ENCODE results near the gene AK3.
"Not testable (repeated sequence)": the region's sequence is repeated elsewhere in the genome, so short reads cannot be mapped to it uniquely, and the experiment has no call there.

The AK3 gene

DNA sequence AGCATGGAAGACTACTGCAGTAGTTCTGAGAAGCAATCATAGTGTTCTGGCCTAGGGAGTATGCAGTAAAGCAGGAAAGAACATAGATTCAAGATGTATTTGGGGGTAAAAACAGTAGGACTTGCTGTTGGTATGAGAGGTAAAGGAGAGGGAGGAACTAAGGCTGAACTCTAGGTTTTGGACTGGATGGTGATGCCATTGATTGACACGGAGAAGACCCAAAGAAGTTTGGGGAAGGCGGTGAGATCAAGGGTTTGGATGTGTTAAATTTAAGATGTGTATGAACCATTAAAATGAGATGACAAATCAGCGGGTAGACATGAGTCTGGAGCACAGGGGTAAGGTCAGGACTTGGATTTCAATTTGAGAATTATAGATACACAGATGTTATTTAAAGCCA lies 63.6 kb downstream of the AK3 start:
- Histone ChIP-seq H3K4me3 (no peak overlapping the region), H3K27ac (no peak overlapping the region)

GRCh38 chr9:4674783-4675182 lies 66.2 kb downstream of the AK3 start:
- no peak overlapping the region for H3K4me3 ChIP-seq
- H3K27ac ChIP-seq: peak overlapping the region in 5 of 21 experiments; percentile 22 to 55 (median 26)

DNA sequence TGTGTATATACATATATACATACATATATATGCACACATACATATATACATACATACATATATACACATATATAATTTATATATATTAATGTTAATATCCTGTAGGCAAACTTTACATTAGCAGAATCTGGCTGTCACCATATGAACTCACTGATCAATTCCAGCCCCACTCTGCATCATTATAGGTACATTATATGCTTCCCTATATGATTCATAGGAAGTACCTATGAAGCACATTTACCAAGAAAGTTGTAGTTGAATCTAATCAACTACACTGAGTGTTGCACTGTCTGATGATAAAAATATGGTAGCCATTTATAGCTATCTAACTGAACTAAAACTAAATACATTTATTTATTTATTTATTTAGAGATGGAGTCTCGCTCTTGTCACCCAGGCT lies 69.3 kb downstream of the AK3 start:
- Histone ChIP-seq H3K27ac (no peak overlapping the region), H3K4me3 (no peak overlapping the region)

- H3K27ac ChIP-seq: no peak overlapping the region
- H3K4me3 ChIP-seq: no peak overlapping the region
These were observed 70.4 kb downstream of the AK3 start for GRCh38 chr9:4670591-4670990.

- H3K27ac ChIP-seq: no peak overlapping the region
- H3K4me3 ChIP-seq: no peak overlapping the region
These were observed 71.1 kb downstream of the AK3 start for GRCh38 chr9:4669890-4670289.

- Histone ChIP-seq H3K4me3 (no peak overlapping the region), H3K27ac (no peak overlapping the region)
These were observed 72.4 kb downstream of the AK3 start for GRCh38 chr9:4668604-4669003.

DNA sequence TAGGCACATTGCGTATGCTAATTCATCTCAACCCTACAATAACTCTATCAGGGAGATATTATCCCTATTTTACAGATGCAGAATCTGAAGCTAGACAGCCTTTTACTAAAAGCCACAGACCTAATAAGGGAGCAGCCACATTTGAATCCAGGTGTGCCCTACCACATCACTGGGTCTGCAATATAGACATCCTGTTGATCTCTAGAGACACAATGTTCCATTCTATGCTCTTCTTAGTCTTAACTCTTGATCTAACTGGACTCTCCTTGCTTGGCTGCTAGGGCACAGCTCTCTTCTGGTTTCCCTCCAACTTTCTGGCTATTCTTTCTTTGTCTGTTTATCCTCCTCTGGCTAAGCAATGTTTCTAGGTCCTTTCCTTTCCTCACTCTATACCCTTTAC lies 73.3 kb downstream of the AK3 start:
- H3K4me3 ChIP-seq: no peak overlapping the region
- no peak overlapping the region for H3K27ac ChIP-seq

GRCh38 chr9:4666042-4666699 lies 74.8 kb downstream of the AK3 start, which contains the start of gene SPATA6L:
TSS of gene SPATA6L (minus strand) at chr9:4666480. CDS start at chr9:4666250, 230 bp downstream.
- Histone ChIP-seq H3K4me3 (peak within 1 kb of the TSS; percentile 22 to 52 (median 37)), H3K27ac (peak within 1 kb of the TSS in 16 of 21 experiments; percentile 7 to 87 (median 66))

DNA sequence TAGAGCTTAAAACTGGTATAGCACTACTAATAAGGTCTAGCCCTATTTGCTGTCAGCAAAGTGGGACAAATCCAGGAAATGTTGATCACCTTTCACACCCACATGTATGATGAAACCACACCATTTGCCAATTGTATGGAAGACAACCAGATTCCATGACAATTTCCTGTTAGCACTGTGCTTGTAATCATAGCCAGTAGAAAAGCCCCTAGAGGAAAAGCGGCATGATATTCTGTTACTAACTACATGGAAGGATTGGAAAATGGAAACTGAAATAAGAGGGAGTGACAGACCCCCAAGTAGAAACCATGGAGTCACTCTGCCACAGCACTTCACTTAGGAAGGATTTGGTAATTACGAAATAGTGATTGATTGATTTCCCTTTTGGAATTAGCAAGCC lies 75.6 kb downstream of the AK3 start:
- H3K27ac ChIP-seq: peak overlapping the region in 10 of 21 experiments; percentile 10 to 87 (median 74)
- peak overlapping the region in 2 of 7 experiments; percentile 45 to 52 for H3K4me3 ChIP-seq

DNA sequence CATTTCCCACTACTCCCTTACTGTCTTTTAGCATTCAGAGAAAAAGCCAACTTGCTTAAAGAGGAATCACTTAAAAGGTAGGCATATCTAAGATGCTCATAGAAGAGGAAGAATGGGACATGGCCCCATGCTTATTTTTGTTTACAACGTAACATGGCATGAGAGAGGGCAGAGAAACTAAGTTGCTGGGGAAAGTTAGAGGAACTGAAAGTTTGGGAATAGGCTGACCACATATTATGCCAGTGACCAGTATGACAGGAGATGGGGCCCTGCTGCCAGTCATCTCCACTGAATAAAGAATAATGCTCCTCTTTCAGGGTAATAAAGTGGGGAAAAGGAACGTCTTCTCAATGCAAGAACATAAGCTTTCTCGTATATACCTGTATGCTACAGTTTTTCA lies 77.0 kb downstream of the AK3 start:
- H3K4me3 ChIP-seq: peak overlapping the region in 2 of 7 experiments; percentile 1 to 96
- peak overlapping the region in 5 of 21 experiments; percentile 38 to 88 (median 63) for H3K27ac ChIP-seq

GRCh38 chr9:4662989-4663792 lies 77.8 kb downstream of the AK3 start:
- Histone ChIP-seq H3K27ac (peak overlapping the region in 19 of 21 experiments; percentile 72 to 96 (median 87)), H3K4me3 (peak overlapping the region; percentile 83 to 100 (median 94))

DNA sequence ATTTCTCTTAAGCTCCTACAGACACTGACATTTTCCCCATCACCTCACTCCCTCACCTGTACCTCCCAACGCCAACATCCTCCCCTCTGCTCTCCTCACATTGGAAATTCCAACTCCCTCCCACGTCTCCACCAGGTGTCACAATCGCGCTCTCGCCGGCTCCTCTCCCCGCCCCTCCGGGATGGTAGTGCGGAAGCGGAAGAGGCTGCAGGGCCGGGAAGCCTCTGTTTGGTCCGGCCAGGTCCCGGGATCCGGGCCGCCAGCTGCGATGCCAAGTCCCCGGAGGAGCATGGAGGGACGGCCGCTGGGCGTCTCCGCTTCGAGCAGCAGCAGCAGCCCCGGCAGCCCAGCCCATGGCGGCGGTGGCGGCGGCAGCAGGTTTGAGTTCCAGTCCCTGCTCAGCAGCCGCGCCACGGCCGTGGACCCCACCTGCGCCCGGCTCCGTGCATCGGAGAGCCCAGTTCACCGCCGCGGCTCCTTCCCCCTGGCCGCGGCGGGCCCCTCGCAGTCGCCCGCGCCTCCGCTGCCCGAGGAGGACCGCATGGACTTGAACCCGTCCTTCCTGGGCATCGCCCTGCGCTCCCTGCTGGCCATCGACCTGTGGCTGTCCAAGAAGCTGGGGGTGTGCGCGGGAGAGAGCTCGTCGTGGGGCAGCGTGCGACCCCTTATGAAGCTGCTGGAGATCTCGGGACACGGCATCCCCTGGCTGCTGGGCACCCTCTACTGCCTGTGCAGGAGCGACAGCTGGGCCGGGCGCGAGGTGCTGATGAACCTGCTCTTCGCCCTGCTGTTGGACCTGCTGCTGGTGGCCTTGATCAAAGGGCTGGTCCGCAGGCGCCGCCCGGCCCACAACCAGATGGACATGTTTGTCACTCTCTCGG lies 78.7 kb downstream of the AK3 start, which contains the start of gene PLPP6:
Gene PLPP6 (plus strand): TSS at position 187 of the 881 bp plus-strand sequence. CDS start 82 bp downstream, at position 269.
- H3K27ac ChIP-seq: peak within 1 kb of the TSS; percentile 72 to 96 (median 87)
- H3K4me3 ChIP-seq: peak within 1 kb of the TSS; percentile 83 to 100 (median 94)

DNA sequence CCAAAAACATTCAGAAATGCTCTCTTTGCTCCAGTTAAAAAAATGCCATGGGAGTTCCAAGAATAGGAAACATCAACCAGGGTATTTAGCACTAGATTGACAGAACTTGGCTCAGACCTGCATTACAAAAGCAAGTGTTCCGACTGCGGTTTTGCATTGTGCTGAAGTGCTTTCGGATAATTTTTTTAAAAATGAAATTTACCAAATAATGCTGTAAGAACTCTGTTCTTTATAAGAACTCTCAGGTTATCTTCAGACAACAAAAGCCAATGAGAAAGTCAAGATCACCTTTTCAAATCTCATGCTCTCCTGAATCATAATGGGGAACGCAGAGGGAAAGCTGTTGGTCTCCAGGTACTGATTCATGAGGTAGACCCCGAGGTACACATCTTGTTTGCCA lies 79.4 kb downstream of the AK3 start:
- peak overlapping the region in 19 of 21 experiments; percentile 80 to 96 (median 88) for H3K27ac ChIP-seq

DNA sequence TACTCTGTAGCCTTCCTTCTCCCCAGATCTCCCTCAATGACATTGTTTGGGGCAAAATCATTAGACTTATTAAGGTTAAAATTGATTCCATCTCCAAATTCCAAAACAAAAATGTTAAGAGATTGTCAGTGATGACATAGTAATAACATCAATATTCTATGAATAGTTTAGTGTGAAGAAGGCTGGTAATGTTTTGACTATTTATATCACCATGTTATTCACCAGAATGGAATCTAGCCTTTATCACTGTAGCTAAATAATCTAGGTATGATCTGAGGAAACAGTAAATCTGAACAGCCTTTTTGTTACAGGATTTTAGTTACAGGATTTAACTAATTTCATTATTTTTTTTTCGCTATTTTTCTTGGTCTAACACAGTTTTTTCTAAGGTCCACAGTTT lies 79.8 kb downstream of the AK3 start:
- peak overlapping the region in 3 of 21 experiments; percentile 87 to 96 (median 87) for H3K27ac ChIP-seq
- H3K4me3 ChIP-seq: peak overlapping the region in 1 of 7 experiments; percentile 84

More for the DNA sequence above, 79.4 kb downstream of the AK3 start:
- peak overlapping the region; percentile 83 to 100 (median 94) for H3K4me3 ChIP-seq

DNA sequence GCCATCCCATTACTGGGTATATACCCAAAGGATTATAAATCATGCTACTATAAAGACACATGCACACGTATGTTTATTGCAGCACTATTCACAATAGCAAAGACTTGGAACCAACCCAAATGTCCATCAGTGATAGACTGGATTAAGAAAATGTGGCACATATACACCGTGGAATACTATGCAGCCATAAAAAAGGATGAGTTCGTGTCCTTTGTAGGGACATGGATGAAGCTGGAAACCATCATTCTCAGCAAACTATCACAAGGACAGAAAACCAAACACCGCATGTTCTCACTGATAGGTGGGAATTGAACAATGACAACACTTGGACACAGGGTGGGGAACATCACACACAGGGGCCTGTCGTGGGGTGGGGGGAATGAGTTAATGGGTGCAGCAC lies 80.3 kb downstream of the AK3 start:
- not testable (repeated sequence) for H3K27ac ChIP-seq, H3K4me3 ChIP-seq

Measured in skin epidermis (tissue), 12 donors.